GM12865 (cell line): ENCODE results near the gene NRIP2.

ENCODE experiments used
- DNase-seq: peaks from one replicate; pipeline ENCODE4 v3.0.0; 2010; ENCODE audit warnings: low read depth
- H3K4me3 ChIP-seq: 2 replicates; pipeline ENCODE4 v1.5.1; 2011; ENCODE audit warnings: mild to moderate bottlenecking, low read depth, low read length, control low read depth
- TF ChIP-seq, protein P1 (sequence below): IDR thresholded peaks from 2 replicates; pipeline ENCODE4 v1.5.1; 2011; ENCODE audit warnings: low read length, control low read depth, low read depth, inconsistent platforms; ENCODE audit not compliant: insufficient read depth; ENCODE audit errors: missing control alignments

NRIP2 gene

DNA sequence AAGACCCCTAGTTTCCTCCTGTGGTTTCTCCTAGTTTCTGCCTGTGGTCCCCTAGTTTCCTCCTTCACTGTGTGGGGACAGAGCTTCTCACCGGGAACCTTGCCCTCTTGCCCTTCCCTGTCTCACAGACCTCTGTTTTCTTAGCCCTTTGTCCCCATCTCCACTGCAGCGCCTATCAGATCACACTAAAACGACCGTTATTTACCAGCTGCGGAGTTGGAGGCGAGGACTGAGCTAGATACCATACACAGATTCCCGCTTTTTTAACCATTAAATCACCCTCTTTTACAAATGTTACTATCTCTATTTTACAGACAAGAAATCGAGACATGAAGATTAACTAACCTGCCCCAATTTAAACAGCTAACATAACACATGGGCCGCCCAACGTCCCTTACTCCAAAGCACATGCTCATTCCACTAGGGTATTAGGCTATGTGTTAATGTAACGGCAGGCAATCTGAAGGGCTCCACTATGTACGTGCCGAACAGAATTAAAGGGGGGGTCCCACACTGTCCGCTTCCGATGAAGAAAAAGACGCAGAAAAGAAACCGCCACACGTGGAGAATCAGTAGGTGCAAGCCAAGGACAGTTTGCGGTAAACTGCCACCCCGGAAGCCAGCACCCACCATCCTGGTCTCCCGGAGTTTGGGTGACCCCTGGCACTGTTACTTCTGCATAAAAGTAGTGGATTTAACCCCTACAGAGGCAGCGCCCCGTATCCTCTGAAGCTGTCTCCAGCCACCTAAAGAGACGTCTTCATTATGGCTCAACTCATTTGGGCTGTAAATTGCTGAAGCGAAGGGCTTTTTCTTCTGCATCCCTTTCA is 41.9 kb downstream of the NRIP2 start:
- H3K4me3 ChIP-seq: no peak overlapping the region
- no peak for DNase-seq
- TF ChIP-seq, protein P1, sequence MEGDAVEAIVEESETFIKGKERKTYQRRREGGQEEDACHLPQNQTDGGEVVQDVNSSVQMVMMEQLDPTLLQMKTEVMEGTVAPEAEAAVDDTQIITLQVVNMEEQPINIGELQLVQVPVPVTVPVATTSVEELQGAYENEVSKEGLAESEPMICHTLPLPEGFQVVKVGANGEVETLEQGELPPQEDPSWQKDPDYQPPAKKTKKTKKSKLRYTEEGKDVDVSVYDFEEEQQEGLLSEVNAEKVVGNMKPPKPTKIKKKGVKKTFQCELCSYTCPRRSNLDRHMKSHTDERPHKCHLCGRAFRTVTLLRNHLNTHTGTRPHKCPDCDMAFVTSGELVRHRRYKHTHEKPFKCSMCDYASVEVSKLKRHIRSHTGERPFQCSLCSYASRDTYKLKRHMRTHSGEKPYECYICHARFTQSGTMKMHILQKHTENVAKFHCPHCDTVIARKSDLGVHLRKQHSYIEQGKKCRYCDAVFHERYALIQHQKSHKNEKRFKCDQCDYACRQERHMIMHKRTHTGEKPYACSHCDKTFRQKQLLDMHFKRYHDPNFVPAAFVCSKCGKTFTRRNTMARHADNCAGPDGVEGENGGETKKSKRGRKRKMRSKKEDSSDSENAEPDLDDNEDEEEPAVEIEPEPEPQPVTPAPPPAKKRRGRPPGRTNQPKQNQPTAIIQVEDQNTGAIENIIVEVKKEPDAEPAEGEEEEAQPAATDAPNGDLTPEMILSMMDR: no peak

DNA sequence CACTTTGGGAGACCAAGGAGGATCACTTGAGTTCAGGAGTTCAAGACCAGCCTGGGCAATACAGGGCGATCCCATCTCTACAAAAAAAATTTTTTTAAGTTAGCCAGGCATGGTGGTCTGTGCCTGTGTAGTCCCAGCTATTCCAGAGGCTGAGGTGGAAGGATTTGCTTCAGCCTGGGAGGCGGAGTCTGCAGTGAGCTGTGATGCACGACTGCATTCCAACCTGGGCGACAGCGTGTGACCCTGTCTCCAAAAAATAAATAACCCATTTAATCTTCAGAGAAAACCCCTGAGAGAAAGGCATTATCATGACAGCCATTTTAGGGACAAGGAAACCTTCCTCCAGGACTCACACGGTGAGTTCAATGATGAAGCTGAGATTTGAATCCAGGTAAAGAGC is 43.7 kb downstream of the NRIP2 start:
- H3K4me3 ChIP-seq: no peak overlapping the region
- DNase-seq: no peak
- TF ChIP-seq, protein P1: no peak

DNA sequence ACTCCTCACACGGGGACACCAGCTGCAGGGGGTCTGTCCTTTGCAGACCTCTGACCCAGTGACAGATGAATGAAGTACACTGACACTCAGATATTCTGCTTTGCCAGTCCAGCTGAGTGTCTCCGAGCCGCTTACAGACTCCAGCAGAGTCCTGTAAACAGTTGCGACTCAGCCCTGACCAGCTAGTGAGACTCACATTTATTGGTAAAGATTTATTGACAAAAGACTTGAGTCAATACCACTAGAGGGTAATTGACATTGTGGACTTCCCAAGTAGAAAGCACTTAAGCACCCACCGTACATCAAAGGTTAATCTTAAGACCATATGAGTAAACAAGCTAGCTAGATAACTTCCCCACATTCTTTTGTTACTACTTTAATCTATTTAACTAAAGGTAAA is 49.8 kb downstream of the NRIP2 start:
- DNase-seq: no peak
- TF ChIP-seq, protein P1: no peak

DNA sequence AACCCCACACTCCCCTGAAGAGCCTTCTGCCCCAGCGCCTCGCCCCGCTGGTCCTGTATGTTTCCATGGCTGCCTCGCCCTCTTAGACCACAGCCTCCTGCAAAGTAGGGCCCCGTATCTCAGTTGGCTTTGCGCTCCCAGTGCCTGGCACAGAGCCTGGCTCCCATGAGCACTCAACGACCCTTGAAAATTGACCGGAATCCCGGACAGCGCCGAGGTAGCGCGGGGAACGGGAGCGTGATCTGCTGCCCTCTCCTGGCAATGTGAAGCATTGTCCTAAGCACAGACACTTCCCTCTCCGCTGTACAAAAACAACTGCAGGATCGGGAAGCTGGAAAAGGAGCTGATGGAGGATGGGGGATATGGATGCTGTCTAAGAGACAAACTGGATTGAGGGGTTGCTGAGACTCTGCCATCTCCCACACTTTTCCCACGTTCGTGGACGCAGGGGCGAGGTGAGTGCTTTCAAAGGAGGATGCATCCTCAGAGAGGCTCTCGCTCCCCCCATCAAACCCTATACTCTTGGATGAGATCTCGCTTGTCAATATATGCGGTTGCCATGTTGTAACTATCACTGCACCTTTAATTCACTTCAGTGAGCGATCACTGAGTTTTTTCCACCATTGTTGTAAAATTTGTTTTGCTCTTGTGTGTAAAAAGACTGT is 50.8 kb downstream of the NRIP2 start:
- TF ChIP-seq, protein P1: peak; percentile 91
- H3K4me3 ChIP-seq: no peak overlapping the region
- peak; percentile 38 for DNase-seq

More for the DNA sequence above, 49.8 kb downstream of the NRIP2 start:
- H3K4me3 ChIP-seq: no peak overlapping the region

DNA sequence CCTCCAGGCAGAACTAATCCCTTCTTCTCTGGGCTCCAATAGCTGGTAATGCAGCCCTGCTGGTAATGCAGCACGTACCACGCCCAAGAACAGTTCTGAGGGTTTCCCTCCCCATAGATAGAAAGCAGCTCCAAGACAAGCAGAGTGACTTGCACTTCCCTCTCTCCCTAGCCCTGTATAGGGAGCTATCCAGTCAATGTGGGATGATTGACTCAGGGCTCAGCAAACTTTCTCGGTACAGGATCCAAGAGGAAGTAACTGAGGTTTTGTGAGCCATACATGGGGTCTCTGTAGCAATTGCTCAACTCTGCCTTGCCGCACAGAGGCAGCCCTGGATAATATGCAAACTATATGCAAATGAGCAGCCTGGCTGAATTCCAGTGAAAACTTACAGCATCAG is 55.6 kb downstream of the NRIP2 start:
- H3K4me3 ChIP-seq: no peak overlapping the region
- TF ChIP-seq, protein P1: no peak
- DNase-seq: no peak

DNA sequence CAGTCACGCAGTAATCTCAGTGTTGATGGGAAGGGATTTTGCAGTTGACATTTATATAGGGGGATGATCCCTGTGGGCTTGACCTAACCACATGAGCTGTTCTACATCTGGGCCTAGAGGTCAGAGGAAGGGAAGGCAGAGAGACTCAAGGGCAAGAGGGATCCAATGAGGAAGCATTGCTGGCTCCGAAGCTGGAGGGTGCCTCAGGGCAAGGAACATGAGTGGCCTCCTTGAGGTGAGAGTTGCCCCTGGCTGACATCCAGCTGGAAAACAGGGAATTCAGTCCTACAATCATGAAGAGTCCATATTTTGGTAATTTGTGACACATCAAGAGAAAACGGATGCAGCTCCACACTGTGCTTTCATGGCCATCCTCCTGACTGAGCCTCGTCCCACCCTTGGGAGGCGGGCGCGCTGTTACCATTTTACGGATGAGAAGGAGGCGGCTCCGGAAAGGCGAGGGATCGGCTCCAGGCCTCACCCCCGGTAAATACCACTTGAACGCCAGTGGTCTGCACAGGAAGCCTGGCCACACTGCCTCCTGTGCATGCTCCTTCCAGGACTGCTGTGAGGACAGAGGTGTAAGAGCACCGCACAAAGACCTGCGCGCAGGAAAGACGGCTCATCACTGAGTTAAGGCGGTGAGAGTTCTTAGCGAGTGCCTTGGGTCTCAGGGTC is 58.6 kb downstream of the NRIP2 start:
- TF ChIP-seq, protein P1: no peak
- DNase-seq: no peak

More for the DNA sequence above, 58.6 kb downstream of the NRIP2 start:
- no peak overlapping the region for H3K4me3 ChIP-seq
